Body of pancreas (tissue), 4 donors: ENCODE data around the gene ARHGAP32. TPM values are rescaled to one million over a fixed set of nuclear protein-coding genes. Genes with fewer than 3 reads are reported as not detected.
"Not testable (repeated sequence)": the region's sequence is repeated elsewhere in the genome, so short reads cannot be mapped to it uniquely, and the experiment has no call there.

Experiments used
- ATAC-seq: fragments of 150-250 bp; one replicate; pipeline ENCODE4 v1.9.1; 2016
- DNase-seq, 4 donors: peaks; one replicate each; pipeline ENCODE4 v3.0.0-alpha.2; 2019
- H3K27ac ChIP-seq, 4 donors: fragments of 200-600 bp; sonication (generic); 1 replicate in 3 of 4; 2 replicates in 1 of 4; pipeline versions ENCODE4 v1.5.1 to v1.6.1; 2016 to 2019; ENCODE audit warnings: mild to moderate bottlenecking in 1 of 4, mixed read lengths in 1 of 4, moderate library complexity in 1 of 4
- H3K27me3 ChIP-seq, 2 donors: fragments of 200-600 bp; sonication (generic); one replicate each; pipeline ENCODE4 v1.6.0; 2016; ENCODE audit warnings: mild to moderate bottlenecking in 1 of 2
- H3K36me3 ChIP-seq, 2 donors: fragments of 200-600 bp; sonication (generic); replicated peaks in 1 of 2; 2 replicates each; pipeline ENCODE4 v1.5.1; 2016; ENCODE audit warnings: low read depth in 2 of 2; ENCODE audit not compliant: insufficient read depth in 1 of 2
- H3K4me1 ChIP-seq: fragments of 200-600 bp; sonication (generic); one replicate; pipeline ENCODE4 v1.6.0; 2016
- H3K4me3 ChIP-seq, 2 donors: fragments of 200-600 bp; sonication (generic); 1 replicate in 1 of 2; 2 replicates in 1 of 2; pipeline ENCODE4 v1.5.1; 2016 to 2019
- H3K9me3 ChIP-seq, 3 donors: fragments of 200-600 bp; sonication (generic); 1 replicate in 2 of 3; 2 replicates in 1 of 3; pipeline ENCODE4 v1.5.1; 2016
- POLR2A ChIP-seq, 3 donors: fragments of 450-650 bp; IDR thresholded peaks; one replicate each; pipeline ENCODE4 v1.6.1; 2016; ENCODE audit warnings: antibody characterized with exemption in 3 of 3, mild to moderate bottlenecking in 2 of 3
- WGBS, 2 donors: methylation state at CpG; one replicate each; pipeline ENCODE4 v1.1.5; 2017; 5-methylcytosine and 5-hydroxymethylcytosine counted together
- intact Hi-C: fragments of 100-400 bp; cut with DNase I; formaldehyde crosslinking; loops from one replicate; pipeline ENCODE4 v1.15.1; 2023
- total RNA-seq, 2 donors: library from RNA; depleted of rRNA; stranded (reverse); fragments of >200 nt; gene quantifications; one replicate each; pipeline ENCODE4 v1.1.0, GENCODE V29; 2016
- TF ChIP-seq, protein P1 (sequence below), 7 experiments: fragments of 450-650 bp in 4 of 7; fragments of 200-600 bp in 3 of 7; sonication (generic) in 3 of 7; IDR thresholded peaks; one replicate each; pipeline ENCODE4 v1.5.1; 2016 to 2019; ENCODE audit warnings: antibody characterized with exemption in 7 of 7

The ARHGAP32 gene
- total RNA-seq, 2 donors from 2014 or later: 26.0 to 30.4 TPM

DNA sequence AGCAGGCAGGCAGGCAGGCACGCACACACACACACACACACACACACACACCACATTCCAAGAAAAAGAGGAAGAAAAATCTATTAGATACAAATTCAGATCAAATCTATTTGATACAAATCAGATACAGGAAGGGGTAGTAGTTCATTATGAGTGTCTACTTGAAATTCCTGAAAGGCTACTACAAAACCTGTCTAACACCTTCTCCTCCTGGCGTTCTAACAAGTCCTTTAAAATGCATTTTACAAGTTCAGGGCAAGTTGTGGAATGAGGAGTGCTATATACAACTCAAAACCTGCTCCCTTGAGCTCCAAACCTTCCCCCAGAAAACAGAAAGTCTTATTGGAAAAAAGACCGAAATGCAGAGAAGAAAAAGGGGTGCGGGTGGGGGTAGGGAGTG, 476 bp downstream of the ARHGAP32 start:
- no peak for ATAC-seq
- 54 to 56% methylated on average over 4 of the region's 4 CpGs for WGBS, 2 donors

DNA sequence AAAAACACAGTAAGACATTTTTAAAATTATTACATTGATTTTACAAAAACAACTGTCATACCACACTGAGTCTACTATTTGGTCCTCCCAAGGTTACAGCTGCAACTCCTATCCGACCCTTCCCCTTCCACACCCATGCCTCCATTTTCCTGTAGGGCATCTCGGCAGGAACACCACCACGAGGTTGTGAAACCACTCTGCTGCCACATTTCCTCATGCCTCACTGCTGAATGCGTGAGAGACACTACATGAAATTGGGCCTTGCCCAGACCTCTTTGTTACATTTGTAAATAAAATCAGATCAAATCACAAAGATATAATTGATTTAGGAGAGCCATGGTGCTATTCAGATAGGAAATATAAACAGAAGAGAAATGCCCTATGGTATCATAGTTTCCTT, 2.0 kb downstream of the ARHGAP32 start:
- TF ChIP-seq POLR2A (IDR thresholded peaks at IDR 0.05): no peak
- TF ChIP-seq, protein P1, sequence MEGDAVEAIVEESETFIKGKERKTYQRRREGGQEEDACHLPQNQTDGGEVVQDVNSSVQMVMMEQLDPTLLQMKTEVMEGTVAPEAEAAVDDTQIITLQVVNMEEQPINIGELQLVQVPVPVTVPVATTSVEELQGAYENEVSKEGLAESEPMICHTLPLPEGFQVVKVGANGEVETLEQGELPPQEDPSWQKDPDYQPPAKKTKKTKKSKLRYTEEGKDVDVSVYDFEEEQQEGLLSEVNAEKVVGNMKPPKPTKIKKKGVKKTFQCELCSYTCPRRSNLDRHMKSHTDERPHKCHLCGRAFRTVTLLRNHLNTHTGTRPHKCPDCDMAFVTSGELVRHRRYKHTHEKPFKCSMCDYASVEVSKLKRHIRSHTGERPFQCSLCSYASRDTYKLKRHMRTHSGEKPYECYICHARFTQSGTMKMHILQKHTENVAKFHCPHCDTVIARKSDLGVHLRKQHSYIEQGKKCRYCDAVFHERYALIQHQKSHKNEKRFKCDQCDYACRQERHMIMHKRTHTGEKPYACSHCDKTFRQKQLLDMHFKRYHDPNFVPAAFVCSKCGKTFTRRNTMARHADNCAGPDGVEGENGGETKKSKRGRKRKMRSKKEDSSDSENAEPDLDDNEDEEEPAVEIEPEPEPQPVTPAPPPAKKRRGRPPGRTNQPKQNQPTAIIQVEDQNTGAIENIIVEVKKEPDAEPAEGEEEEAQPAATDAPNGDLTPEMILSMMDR (IDR thresholded peaks at IDR 0.05): no peak
- Histone ChIP-seq H3K27me3 (no peaks in the 10 kb centered on the region), H3K9me3 (no peaks in the 10 kb centered on the region), H3K4me1 (peaks cover 18% of the 10 kb centered on the region), H3K27ac (no peak overlapping the region), H3K36me3 (no peaks in the 10 kb centered on the region), H3K4me3 (no peak overlapping the region)
- DNase-seq (no peak), ATAC-seq (no peak)
- WGBS, 2 donors: 43 to 67% methylated on average over 4 of the region's 4 CpGs
- intact Hi-C loops: no loop called here

More for the DNA sequence above, 476 bp downstream of the ARHGAP32 start:
- H3K36me3 ChIP-seq: no peaks in the 10 kb centered on the region
- TF ChIP-seq POLR2A (IDR thresholded peaks at IDR 0.05): no peak
- TF ChIP-seq, protein P1 (IDR thresholded peaks at IDR 0.05): no peak
- H3K4me1 ChIP-seq: peaks cover 18% of the 10 kb centered on the region
- intact Hi-C loops: no loop called here
- no peak overlapping the region for H3K4me3 ChIP-seq
- no peak for DNase-seq
- H3K9me3 ChIP-seq: no peaks in the 10 kb centered on the region
- no peaks in the 10 kb centered on the region for H3K27me3 ChIP-seq
- no peak overlapping the region for H3K27ac ChIP-seq

DNA sequence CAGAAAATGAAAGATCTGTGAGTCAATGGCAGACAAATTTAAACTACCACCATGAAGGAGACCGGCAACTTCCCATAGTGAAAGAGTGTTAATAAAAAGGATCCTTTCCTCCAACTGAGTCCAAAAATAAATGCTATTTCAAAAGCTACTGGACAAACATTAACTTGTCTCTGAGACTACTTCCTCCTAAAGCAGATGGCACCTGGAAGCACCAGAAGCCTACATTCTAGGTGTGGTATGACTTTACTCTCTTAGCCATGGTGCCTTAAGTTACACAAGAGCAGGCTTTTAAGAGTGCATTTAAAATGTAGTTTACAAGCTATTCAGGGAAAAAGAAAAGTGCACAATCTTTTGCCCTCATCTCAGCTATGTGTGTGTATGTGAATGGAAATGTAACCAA, 2.5 kb downstream of the ARHGAP32 start:
- Histone ChIP-seq H3K4me1 (peaks cover 18% of the 10 kb centered on the region), H3K9me3 (no peaks in the 10 kb centered on the region), H3K27me3 (no peaks in the 10 kb centered on the region), H3K27ac (no peak overlapping the region), H3K4me3 (no peak overlapping the region), H3K36me3 (no peaks in the 10 kb centered on the region)
- DNase-seq (no peak), ATAC-seq (no peak)
- intact Hi-C loops: no loop called here
- no peak for TF ChIP-seq POLR2A (IDR thresholded peaks at IDR 0.05)
- TF ChIP-seq, protein P1 (IDR thresholded peaks at IDR 0.05): no peak
- 72 to 73% methylated on average over 1 of the region's 1 CpG for WGBS, 2 donors

DNA sequence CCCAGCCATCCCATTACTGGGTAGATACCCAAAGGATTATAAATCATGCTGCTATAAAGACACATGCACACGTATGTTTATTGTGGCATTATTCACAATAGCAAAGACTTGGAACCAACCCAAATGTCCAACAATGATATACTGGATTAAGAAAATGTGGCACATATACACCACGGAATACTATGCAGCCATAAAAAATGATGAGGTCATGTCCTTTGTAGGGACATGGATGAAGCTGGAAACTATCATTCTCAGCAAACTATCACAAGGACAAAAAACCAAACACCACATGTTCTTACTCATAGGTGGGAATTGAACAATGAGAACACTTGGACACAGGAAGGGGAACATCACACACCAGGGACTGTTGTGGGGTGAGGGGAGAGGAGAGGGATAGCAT, 7.0 kb downstream of the ARHGAP32 start:
- H3K27me3 ChIP-seq, H3K27ac ChIP-seq, intact Hi-C loops, ATAC-seq, H3K4me1 ChIP-seq, H3K36me3 ChIP-seq, DNase-seq, H3K4me3 ChIP-seq, H3K9me3 ChIP-seq: not testable (repeated sequence)
- 84 to 100% methylated on average over 2 of the region's 2 CpGs for WGBS, 2 donors

DNA sequence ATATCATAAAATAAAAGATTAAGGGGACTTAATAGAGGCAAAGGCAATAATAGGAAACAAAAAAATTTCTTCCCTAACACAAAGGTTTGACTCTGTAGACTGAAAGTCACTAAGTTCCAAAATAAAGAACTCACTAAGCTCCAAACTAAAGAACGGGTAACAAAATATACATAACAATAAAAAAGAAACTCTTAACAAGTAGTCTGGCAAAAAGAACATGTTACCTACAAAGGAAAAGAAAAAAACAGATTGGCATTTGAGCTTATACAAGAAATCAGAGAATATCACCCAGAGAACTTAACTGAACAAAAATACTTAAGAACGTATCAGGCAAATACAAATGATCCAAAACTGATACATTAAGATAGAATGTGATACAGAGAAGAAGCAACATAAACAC, 7.5 kb downstream of the ARHGAP32 start:
- Histone ChIP-seq H3K9me3 (no peaks in the 10 kb centered on the region), H3K4me3 (no peak overlapping the region), H3K27ac (no peak overlapping the region), H3K36me3 (no peaks in the 10 kb centered on the region), H3K4me1 (peaks cover 5% of the 10 kb centered on the region), H3K27me3 (no peaks in the 10 kb centered on the region)
- ATAC-seq (no peak), DNase-seq (no peak)
- intact Hi-C loops: no loop called here
- TF ChIP-seq, protein P1 (IDR thresholded peaks at IDR 0.05): no peak
- no peak for TF ChIP-seq POLR2A (IDR thresholded peaks at IDR 0.05)
- 92 to 98% methylated on average over 2 of the region's 2 CpGs for WGBS, 2 donors
